Tibial nerve (tissue), 3 donors: Measurements from ENCODE around the gene ENTR1.

Experiments used
- POLR2A ChIP-seq, 2 donors: fragments of 450-650 bp; IDR thresholded peaks; one replicate each; pipeline ENCODE4 v1.6.1; 2017; ENCODE audit warnings: antibody characterized with exemption in 2 of 2, mild to moderate bottlenecking in 2 of 2, moderate library complexity in 2 of 2
- TF ChIP-seq, protein P1 (sequence below), 5 experiments: fragments of 200-600 bp in 3 of 5; fragments of 450-650 bp in 2 of 5; sonication (generic) in 3 of 5; IDR thresholded peaks; one replicate each; pipeline ENCODE4 v1.5.1; 2016 to 2019; ENCODE audit warnings: antibody characterized with exemption in 5 of 5, mild to moderate bottlenecking in 3 of 5, moderate library complexity in 2 of 5

DNA sequence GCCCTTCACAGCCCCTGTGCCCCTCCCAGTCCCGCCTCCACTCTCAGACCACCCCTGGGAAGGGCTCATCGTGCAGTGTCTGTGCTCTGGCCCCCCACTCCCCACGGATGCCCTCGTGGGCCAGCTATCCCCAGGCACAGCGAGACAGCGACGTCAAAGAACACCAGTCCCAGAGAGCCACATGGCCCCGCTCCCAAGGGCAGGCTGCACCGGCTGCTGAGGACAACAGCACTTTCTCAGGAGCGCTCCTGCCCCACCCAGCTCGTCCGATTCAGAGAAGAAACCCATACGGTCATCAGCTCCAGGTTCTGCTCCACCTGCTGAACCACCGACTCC is 5.6 kb downstream of the ENTR1 start:
- TF ChIP-seq, protein P1, sequence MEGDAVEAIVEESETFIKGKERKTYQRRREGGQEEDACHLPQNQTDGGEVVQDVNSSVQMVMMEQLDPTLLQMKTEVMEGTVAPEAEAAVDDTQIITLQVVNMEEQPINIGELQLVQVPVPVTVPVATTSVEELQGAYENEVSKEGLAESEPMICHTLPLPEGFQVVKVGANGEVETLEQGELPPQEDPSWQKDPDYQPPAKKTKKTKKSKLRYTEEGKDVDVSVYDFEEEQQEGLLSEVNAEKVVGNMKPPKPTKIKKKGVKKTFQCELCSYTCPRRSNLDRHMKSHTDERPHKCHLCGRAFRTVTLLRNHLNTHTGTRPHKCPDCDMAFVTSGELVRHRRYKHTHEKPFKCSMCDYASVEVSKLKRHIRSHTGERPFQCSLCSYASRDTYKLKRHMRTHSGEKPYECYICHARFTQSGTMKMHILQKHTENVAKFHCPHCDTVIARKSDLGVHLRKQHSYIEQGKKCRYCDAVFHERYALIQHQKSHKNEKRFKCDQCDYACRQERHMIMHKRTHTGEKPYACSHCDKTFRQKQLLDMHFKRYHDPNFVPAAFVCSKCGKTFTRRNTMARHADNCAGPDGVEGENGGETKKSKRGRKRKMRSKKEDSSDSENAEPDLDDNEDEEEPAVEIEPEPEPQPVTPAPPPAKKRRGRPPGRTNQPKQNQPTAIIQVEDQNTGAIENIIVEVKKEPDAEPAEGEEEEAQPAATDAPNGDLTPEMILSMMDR (IDR thresholded peaks at IDR 0.05) = no peak
- TF ChIP-seq POLR2A (IDR thresholded peaks at IDR 0.05) = no peak
